Measurements from ENCODE around the gene NUDT6.

DNA sequence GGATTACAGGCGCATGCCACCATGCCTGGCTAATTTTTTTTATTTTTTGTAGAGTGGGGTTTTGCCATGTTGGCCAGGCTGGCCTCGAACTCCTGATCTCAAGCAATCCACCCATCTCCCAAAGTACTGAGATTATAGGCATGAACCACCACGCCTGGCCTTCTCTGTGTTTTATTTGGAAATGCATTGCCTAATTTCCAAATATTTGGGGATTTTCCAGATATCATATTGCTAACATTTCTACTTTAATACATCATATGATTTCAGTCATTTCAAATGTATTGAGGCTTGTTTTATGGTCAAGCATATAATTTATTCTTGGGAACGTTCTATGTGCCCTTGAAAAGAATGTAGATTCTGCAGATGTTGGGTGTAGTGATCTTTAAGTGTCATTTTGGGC, 57.0 kb downstream of the NUDT6 start:
- TF ChIP-seq, protein P1, sequence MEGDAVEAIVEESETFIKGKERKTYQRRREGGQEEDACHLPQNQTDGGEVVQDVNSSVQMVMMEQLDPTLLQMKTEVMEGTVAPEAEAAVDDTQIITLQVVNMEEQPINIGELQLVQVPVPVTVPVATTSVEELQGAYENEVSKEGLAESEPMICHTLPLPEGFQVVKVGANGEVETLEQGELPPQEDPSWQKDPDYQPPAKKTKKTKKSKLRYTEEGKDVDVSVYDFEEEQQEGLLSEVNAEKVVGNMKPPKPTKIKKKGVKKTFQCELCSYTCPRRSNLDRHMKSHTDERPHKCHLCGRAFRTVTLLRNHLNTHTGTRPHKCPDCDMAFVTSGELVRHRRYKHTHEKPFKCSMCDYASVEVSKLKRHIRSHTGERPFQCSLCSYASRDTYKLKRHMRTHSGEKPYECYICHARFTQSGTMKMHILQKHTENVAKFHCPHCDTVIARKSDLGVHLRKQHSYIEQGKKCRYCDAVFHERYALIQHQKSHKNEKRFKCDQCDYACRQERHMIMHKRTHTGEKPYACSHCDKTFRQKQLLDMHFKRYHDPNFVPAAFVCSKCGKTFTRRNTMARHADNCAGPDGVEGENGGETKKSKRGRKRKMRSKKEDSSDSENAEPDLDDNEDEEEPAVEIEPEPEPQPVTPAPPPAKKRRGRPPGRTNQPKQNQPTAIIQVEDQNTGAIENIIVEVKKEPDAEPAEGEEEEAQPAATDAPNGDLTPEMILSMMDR (conservative IDR thresholded peaks at IDR 0.05; ENCODE audit: low read length) = no peak
- no peak for TF ChIP-seq EZH2phosphoT487 (IDR thresholded peaks at IDR 0.05; ENCODE audit: borderline replicate concordance)

Data from Loucy (cell line).